Loucy (cell line): ENCODE measurements around the gene ARMC8.

Experiments
- H2AFZ ChIP-seq: fragments of 200-600 bp; sonication (generic); 2 replicates; pipeline ENCODE4 v1.6.0; 2016; ENCODE audit warnings: antibody characterized with exemption, mild to moderate bottlenecking, low read length, moderate library complexity
- H3F3A ChIP-seq: fragments of 200-600 bp; 2 replicates; pipeline ENCODE4 v1.6.0; 2016; ENCODE audit warnings: antibody characterized with exemption, low read depth, mild to moderate bottlenecking
- H3K27me3 ChIP-seq: fragments of 200-600 bp; sonication (generic); 2 replicates; pipeline ENCODE4 v1.6.1; 2014; ENCODE audit warnings: low read length, mild to moderate bottlenecking; ENCODE audit not compliant: insufficient read depth, poor library complexity, severe bottlenecking
- H3K36me3 ChIP-seq: fragments of 200-600 bp; sonication (generic); 2 replicates; pipeline ENCODE4 v1.6.1; 2016; ENCODE audit warnings: low read length; ENCODE audit not compliant: insufficient read depth
- H3K4me1 ChIP-seq: fragments of 200-600 bp; sonication (generic); 2 replicates; pipeline ENCODE4 v1.5.1; 2014; ENCODE audit warnings: low read length, mild to moderate bottlenecking; ENCODE audit not compliant: insufficient read depth, poor library complexity, severe bottlenecking
- H3K4me2 ChIP-seq: fragments of 200-600 bp; sonication (generic); 2 replicates; pipeline ENCODE4 v1.6.0; 2014; ENCODE audit warnings: antibody characterized with exemption, low read length, low read depth, mild to moderate bottlenecking; ENCODE audit not compliant: poor library complexity, severe bottlenecking
- H3K4me3 ChIP-seq: fragments of 200-600 bp; sonication (generic); 2 replicates; pipeline ENCODE4 v1.5.1; 2014; ENCODE audit warnings: low read length, mild to moderate bottlenecking, mixed read lengths; ENCODE audit not compliant: poor library complexity, severe bottlenecking
- H3K79me2 ChIP-seq: fragments of 200-600 bp; sonication (generic); 2 replicates; pipeline ENCODE4 v1.6.1; 2014; ENCODE audit warnings: low read length; ENCODE audit not compliant: insufficient read depth
- H3K9ac ChIP-seq: fragments of 200-600 bp; sonication (generic); 2 replicates; pipeline ENCODE4 v1.6.0; 2014; ENCODE audit warnings: mild to moderate bottlenecking, low read depth, low read length, moderate library complexity; ENCODE audit not compliant: poor library complexity, severe bottlenecking
- H3K9me2 ChIP-seq: fragments of 200-600 bp; sonication (generic); replicated peaks from 2 replicates; pipeline ENCODE4 v1.6.1; 2016; ENCODE audit warnings: low read depth, low read length, mixed read lengths
- H3K9me3 ChIP-seq: fragments of 200-600 bp; sonication (generic); 2 replicates; pipeline ENCODE4 v1.6.1; 2014; ENCODE audit warnings: mild to moderate bottlenecking, antibody characterized with exemption, low read length, low read depth; ENCODE audit not compliant: insufficient read depth
- H4K20me1 ChIP-seq: fragments of 200-600 bp; sonication (generic); 2 replicates; pipeline ENCODE4 v1.6.0; 2014; ENCODE audit warnings: antibody characterized with exemption, low read length, mild to moderate bottlenecking; ENCODE audit not compliant: insufficient read depth, poor library complexity, severe bottlenecking
- CTCF ChIP-seq: fragments of 200-600 bp; sonication (generic); conservative IDR thresholded peaks from 2 replicates; pipeline ENCODE4 v1.5.1; 2014; ENCODE audit warnings: mild to moderate bottlenecking, antibody characterized with exemption, low read length
- EZH2phosphoT487 ChIP-seq: fragments of 200-600 bp; IDR thresholded peaks from 2 replicates; pipeline ENCODE4 v1.6.1; 2018; ENCODE audit warnings: antibody characterized with exemption, mild to moderate bottlenecking, moderate library complexity, borderline replicate concordance

ARMC8 gene

GRCh38 chr3:138173769-138174420 is 13.2 kb upstream of the ARMC8 start:
- Histone ChIP-seq H4K20me1 (peaks cover 22% of the 10 kb centered on the region), H3K79me2 (peaks cover 47% of the 10 kb centered on the region), H3K9me3 (no peaks in the 10 kb centered on the region), H3K27me3 (no peaks in the 10 kb centered on the region), H3K4me2 (peak overlapping the region; percentile 75), H3K9me2 (no peaks in the 10 kb centered on the region), H3F3A (0 out of 2 replicates have a peak, but pooled peaks cover 3% of the 10 kb centered on the region), H3K36me3 (peaks cover 3% of the 10 kb centered on the region; the same call in 1 of the 2 replicates), H3K4me1 (peaks cover 25% of the 10 kb centered on the region), H2AFZ (peak overlapping the region; percentile 97), H3K9ac (peak overlapping the region; percentile 82), H3K4me3 (peak overlapping the region; percentile 76)
- TF ChIP-seq EZH2phosphoT487: no peak
- no peak for TF ChIP-seq CTCF

- H3K4me3 ChIP-seq: peak within 1 kb of the TSS; percentile 76
- TF ChIP-seq CTCF (no peak), EZH2phosphoT487 (no peak)
Observed at GRCh38 chr3:138174421-138175131, 12.5 kb upstream of the ARMC8 start, which contains the start of gene DBR1. Gene DBR1 (minus strand): TSS chr3:138174921. CDS start chr3:138174795, 126 bp downstream.

GRCh38 chr3:138180375-138181029 is 6.6 kb upstream of the ARMC8 start:
- Histone ChIP-seq H3K4me2 (no peak overlapping the region), H3K9me3 (no peaks in the 10 kb centered on the region), H3K27me3 (no peaks in the 10 kb centered on the region), H3K36me3 (no peaks in the 10 kb centered on the region), H3K9ac (peak overlapping the region; percentile 43), H4K20me1 (no peaks in the 10 kb centered on the region), H2AFZ (peak overlapping the region; percentile 90), H3K4me1 (peaks cover 8% of the 10 kb centered on the region), H3K4me3 (no peak overlapping the region), H3K79me2 (no peaks in the 10 kb centered on the region), H3F3A (no peaks in the 10 kb centered on the region), H3K9me2 (no peaks in the 10 kb centered on the region)
- no peak for TF ChIP-seq EZH2phosphoT487
- peak; percentile 89 for TF ChIP-seq CTCF

More at GRCh38 chr3:138174421-138175131, 12.5 kb upstream of the ARMC8 start, which contains the start of gene DBR1:
- H3K36me3 ChIP-seq: no peaks in the 10 kb centered on the region
- no peaks in the 10 kb centered on the region for H3K9me3 ChIP-seq
- H3K4me2 ChIP-seq: peak within 1 kb of the TSS; percentile 75
- no peaks in the 10 kb centered on the region for H3K27me3 ChIP-seq
- H2AFZ ChIP-seq: peak within 1 kb of the TSS; percentile 97
- H3K4me1 ChIP-seq: peaks cover 25% of the 10 kb centered on the region
- H3K9ac ChIP-seq: peak within 1 kb of the TSS; percentile 82
- H3K79me2 ChIP-seq: peaks cover 47% of the 10 kb centered on the region
- H3K9me2 ChIP-seq: no peaks in the 10 kb centered on the region
- 0 out of 2 replicates have a peak, but pooled peaks cover 3% of the 10 kb centered on the region for H3F3A ChIP-seq
- H4K20me1 ChIP-seq: peaks cover 22% of the 10 kb centered on the region
